Sigmoid colon (tissue), 3 donors: ENCODE measurements around the gene CMC1.

ENCODE experiments used
- POLR2A ChIP-seq, 2 donors: fragments of 450-650 bp; IDR thresholded peaks; one replicate each; pipeline ENCODE4 v1.6.1; 2016; ENCODE audit warnings: antibody characterized with exemption in 2 of 2, mild to moderate bottlenecking in 2 of 2, moderate library complexity in 2 of 2
- TF ChIP-seq, protein P1 (sequence below), 4 experiments: fragments of 450-650 bp in 3 of 4; fragments of 200-600 bp in 1 of 4; IDR thresholded peaks; one replicate each; pipeline ENCODE4 v1.5.1; 2016 to 2019; ENCODE audit warnings: antibody characterized with exemption in 4 of 4, mild to moderate bottlenecking in 3 of 4, moderate library complexity in 2 of 4

DNA sequence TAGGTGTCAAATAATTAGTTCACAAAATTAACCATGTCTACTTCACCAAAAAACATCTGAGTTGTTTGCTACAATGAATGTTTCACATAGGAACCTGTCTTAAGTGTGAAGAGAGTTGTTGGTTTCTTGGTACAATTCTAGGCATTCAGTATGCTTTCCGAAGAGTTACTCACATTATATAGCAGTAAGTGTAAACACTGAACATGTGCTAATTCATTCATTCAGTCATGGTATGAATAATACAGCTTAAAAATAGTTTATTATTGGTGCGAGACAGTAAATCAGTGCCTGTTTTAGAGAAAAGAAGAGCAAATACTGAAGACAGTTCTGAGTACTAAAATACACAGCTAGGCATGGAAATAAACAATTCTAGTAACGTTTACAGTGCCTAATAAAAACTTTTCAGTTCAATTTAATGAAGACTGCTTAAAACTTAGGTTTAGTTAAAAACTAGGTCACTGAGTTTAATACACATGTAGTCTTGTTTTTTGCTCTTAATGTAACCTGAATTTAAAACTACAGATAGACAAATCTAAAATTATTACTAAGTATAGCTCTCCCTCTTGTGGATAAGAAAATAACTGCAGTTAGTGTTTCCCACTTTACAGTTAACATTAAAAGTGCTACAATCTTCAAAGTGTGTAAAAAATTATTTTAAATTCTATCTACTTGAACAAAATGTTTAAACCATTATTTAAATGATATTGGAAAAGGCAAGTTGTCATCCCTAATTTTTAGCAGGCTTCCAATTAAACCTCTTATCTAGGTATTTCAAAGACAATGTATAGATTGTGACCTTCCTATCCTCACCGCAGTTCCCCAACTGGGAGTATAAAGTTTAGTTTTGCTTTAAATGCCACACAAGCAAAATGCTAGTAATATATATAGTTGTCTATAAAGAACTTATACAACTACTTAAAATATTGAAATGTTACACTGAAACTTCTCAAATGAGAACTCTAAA, 87.1 kb downstream of the CMC1 start:
- no peak for TF ChIP-seq POLR2A (IDR thresholded peaks at IDR 0.05)
- TF ChIP-seq, protein P1, sequence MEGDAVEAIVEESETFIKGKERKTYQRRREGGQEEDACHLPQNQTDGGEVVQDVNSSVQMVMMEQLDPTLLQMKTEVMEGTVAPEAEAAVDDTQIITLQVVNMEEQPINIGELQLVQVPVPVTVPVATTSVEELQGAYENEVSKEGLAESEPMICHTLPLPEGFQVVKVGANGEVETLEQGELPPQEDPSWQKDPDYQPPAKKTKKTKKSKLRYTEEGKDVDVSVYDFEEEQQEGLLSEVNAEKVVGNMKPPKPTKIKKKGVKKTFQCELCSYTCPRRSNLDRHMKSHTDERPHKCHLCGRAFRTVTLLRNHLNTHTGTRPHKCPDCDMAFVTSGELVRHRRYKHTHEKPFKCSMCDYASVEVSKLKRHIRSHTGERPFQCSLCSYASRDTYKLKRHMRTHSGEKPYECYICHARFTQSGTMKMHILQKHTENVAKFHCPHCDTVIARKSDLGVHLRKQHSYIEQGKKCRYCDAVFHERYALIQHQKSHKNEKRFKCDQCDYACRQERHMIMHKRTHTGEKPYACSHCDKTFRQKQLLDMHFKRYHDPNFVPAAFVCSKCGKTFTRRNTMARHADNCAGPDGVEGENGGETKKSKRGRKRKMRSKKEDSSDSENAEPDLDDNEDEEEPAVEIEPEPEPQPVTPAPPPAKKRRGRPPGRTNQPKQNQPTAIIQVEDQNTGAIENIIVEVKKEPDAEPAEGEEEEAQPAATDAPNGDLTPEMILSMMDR (IDR thresholded peaks at IDR 0.05), result peak; percentile 32 to 72 (median 52)
